IPS-18c (cell line): ENCODE results near the gene NMNAT1.
A peak's percentile ranks its signal among the peaks of the same experiment; 100 is the strongest.
"Not testable (repeated sequence)": the region's sequence is repeated elsewhere in the genome, so short reads cannot be mapped to it uniquely, and the experiment has no call there.

Source experiments
- H3K4me3 ChIP-seq: 2 replicates; pipeline ENCODE4 v1.7.0; 2013; ENCODE audit warnings: low read depth, mild to moderate bottlenecking, low read length, moderate library complexity; ENCODE audit not compliant: insufficient read depth
- H3K9me3 ChIP-seq: one replicate; pipeline ENCODE4 v1.6.1; 2013; ENCODE audit warnings: mild to moderate bottlenecking, low read length, moderate library complexity; ENCODE audit not compliant: control insufficient read depth, insufficient read depth

Gene NMNAT1

DNA sequence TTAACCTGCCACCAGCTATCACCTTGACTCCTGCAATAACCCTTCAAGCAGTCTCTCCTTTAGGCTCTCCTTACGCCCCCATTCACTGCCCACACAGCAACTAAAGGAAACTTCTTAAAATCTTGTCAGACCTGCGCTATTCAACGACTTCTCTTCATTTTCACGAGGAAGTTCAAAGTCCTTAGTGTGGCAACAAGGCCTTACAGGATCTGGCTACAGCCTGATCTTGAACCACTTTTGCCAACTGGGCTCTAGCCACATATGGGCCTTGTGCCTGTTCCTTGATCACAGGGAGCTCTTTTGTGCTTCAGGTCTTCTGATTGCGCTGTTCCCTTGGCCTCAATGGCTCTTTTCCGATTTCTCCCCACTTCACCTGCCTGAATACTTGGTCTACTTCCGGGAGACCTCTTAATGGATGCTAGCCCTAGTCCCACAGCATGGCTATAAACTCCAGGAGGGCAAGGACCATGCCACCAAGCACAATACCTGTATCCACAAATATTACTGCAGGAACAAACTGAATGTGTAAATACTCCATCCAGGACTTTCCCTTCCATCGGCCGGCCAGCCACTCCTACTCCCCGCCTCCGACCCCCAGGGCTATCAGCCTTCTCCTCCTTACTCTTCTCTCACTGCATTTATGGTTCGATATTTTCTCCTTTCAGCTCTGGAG, 30.9 kb upstream of the NMNAT1 start:
- H3K9me3 ChIP-seq, result no peaks in the 10 kb centered on the region

DNA sequence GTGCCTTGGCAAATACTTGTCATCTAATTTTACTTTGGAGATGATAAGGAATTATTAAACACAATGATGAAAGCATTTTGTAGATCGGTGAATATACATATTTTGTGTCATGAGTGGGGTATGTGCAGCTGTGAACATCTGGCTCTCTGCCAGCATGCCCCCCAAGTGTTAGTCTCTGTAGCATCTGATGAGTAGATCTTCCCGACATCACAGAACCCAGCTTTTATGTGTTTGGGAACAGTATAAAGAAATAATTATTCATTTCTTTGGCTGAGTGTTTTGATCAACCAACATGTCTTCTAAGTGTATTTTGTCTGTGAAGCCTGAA, 28.7 kb upstream of the NMNAT1 start:
- Histone ChIP-seq H3K4me3 (no peak overlapping the region), H3K9me3 (no peaks in the 10 kb centered on the region)

More for the DNA sequence above, 30.9 kb upstream of the NMNAT1 start:
- no peak overlapping the region; the same call in 1 of the 2 replicates for H3K4me3 ChIP-seq

DNA sequence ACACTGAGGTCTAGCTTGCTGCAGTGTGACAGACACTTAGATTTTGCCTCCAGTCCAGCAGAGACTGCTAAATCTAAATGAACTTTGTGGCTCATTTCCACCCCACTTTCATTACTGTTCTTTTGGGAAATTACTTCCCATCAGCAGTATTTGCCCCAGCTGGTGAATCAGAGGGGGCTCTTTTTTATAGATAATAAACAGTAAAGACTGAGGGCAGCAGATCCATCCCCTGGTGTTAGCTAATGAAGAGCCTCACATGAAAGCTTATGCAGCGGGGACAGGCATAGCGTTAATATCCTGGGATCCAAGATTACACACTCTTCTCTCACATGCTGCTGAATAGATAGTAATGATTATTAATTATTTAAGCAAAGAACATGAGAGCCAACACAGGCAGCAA, 26.8 kb upstream of the NMNAT1 start:
- Histone ChIP-seq H3K4me3 (no peak overlapping the region), H3K9me3 (no peaks in the 10 kb centered on the region)

DNA sequence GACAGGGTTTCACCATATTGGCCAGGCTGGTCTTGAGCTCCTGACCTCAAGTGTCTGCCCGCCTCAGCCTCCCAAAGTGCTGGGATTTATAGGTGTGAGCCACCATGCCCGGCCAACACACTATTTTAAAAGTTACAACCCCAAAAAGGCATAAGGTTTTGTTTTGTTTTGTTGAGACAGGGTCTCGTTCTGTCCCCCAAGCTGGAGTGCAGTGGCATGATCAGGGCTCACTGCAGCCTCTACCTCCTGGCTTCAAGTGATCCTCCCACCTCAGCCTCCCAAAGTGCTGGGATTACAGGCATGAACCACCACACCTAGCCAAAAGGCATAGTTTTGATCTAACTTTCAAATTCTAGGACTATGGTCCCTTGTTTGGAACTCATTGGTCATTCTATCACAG, 25.8 kb upstream of the NMNAT1 start:
- not testable (repeated sequence) for H3K9me3 ChIP-seq, H3K4me3 ChIP-seq

DNA sequence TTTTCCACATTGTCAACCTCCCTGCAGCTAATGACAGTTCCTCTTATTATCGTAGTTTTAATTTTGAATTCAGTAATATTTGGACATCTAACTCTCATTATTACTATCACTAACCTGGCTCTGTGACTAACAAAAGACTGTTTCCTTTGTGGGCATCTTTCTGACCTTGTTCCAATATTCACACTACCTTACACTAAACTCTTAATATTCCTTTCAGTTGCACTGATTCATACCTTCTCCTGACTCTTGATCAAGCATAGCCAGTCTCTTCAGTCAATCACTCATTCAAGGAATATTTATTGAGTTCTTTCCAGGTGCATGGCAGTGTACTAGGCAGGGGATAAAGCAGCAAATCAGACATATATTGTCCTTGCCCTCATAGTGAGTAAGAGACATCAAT, 25.4 kb upstream of the NMNAT1 start:
- Histone ChIP-seq H3K4me3 (no peak overlapping the region), H3K9me3 (no peaks in the 10 kb centered on the region)

DNA sequence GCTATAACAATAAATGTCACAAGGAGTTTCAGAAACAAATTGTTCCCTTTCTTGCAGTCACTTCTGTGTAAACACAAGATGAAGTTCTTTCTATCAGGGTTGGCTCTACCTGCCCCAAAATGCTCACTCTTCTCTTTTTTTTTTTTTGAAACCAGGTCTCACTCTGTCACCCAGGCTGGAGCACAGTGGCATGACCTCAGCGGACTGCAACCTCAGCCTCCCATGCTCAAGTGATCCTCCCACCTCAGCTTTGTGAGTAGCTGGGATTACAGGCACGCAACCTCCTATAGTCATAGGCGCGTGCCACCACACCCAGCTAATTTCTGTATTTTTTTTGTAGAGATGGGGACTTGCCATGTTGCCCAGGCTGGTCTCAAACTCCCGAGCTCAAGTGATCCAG, 22.7 kb upstream of the NMNAT1 start:
- no peaks in the 10 kb centered on the region for H3K9me3 ChIP-seq

DNA sequence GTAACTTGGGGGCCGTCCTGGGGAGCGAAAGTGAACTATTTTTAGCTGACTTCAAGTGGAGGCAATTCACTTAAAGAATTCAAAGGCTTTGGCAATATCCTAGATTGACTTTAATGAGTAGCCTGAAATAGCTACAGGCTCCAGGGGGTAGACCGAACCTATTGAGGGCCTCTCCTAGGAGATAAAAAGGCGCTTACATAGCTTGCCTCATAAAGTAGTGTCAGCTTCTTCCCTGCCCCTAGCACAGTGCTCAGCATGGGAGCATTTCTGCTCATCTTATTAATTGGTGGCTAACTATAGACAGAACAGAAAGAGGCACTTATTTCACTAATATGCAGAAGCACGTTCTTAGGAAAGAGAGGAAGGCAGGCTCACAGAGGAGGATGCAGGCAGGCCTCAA, 20.9 kb upstream of the NMNAT1 start:
- H3K4me3 ChIP-seq, result no peak overlapping the region
- no peaks in the 10 kb centered on the region for H3K9me3 ChIP-seq

More for the DNA sequence above, 22.7 kb upstream of the NMNAT1 start:
- H3K4me3 ChIP-seq, result no peak overlapping the region

DNA sequence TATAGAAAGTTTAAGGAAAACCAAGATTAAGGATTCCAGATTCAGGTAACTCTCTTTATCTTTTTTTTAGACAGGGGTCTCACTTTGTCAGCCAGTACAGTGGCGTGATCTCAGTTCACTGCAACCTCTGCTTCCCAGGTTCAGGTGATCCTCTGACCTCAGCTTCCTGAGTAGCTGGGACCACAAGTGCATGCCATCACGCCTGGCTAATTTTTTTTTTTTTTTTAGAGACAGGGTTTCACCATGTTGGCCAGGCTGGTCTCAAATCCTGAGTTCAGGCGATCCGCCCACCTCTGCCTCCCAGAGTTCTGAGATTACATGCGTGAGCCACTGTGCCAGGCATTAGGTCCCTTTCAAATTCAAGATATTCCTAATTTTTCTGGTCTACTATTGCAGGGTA, 16.0 kb upstream of the NMNAT1 start:
- H3K4me3 ChIP-seq, result no peak overlapping the region
- H3K9me3 ChIP-seq, result no peaks in the 10 kb centered on the region

DNA sequence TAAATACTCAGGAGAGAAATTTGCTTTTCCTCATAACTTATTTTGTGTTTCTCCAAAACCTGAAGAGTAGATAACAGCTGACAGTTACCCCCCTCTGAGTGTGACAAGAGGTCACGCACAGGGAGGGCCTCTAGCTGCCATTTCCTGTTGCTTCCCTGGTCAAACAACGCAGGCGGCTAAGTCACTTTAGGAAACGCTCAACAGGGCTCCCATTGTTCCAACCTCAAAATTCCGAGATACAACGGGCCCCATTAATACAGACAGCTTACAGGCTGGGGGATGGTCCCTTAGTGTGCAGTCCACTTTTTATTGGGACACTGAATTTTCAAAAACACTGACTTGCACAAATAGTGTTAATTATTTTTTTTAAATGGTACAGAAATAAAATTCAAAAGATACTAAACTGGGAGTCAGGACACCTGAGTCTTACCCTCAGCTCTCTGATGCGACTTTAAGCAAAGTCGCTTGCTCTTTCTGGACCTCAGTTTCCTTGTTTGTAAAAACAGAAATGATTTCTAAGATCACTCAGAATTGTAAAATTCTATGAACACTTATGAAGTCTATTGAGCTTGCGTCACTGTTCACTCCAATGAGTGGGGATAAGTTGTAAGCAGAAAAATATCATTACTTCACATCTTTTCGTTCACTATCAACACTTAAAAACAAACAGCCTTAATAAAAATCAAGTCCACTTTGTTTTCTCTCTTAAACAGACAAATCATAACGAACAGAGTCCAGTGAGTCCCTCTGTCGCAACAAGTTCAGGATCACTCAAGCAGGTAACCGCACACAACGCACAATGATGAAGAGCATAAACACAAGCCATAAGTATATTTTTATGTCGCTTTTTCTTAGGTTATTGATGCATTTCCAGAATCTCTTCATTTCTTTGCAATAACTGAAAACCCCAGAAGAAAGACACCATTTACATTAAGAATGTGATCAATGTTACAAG, 13.6 kb upstream of the NMNAT1 start:
- Histone ChIP-seq H3K4me3 (no peak overlapping the region), H3K9me3 (no peaks in the 10 kb centered on the region)

DNA sequence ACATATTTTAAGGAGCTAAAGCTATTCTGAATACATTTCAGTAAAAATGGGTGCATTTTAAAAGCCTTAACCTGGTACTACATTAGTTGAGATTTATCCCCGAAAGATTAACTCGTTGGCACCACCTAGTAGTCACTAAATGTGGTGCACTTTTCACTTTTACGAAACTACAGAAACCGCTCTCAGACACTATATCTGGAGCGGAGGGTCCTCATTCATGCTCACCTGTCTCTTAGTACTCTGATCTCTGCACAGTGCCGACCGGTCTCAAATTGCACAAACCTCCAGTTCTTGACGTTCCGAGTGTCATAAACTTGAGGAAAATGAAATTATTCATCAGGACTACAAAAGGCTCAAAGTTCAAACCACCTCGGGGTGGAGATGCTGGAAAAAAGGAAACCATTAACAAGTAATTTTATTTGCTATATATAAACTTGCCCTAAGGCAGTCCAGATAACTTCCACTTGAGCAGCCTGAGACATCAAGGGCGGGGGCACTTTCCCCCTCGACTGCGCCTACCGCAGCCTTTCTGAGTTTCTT, 806 bp upstream of the NMNAT1 start:
- H3K4me3 ChIP-seq, result peak overlapping the region; percentile 73
- H3K9me3 ChIP-seq, result no peaks in the 10 kb centered on the region

DNA sequence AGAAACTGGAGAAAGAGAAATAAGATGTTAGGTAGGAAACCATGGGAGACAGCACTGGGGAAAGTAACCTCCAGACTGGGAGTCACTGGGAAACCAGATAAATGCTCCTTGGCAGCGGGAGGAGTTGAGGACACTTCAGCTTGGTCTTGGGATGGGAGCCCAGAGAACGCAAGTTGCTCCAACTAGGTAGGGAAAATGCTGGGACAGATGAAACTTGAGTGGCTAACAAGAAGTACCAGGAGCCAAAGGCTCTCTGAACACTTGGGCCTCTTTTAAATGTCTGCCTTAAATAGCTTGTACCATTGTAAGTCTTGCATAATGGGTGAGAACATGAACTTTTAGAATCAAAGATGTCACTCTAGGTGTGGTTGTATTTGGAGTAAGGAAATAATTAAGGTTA, 3.0 kb downstream of the NMNAT1 start:
- Histone ChIP-seq H3K4me3 (no peak overlapping the region), H3K9me3 (no peaks in the 10 kb centered on the region)

DNA sequence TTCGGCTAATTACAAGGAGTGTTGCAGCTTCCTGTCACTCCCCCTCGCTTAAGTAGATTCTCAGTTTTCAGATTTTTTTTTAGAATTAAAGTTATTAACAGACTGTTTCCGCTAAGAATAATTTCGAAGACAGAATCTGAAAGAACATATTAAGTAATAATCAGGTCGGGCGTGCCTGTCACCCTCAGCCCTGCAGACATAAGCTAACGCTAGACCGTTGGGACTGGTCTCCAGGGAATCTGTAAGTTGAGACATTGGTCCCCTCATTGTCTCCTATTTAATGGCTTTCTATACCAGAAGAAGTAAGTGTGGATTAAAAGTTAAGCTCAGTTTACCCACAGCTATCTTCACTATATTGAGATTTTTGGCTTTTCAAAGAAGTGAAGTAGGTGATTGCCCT, 14.5 kb downstream of the NMNAT1 start:
- Histone ChIP-seq H3K4me3 (no peak overlapping the region), H3K9me3 (no peaks in the 10 kb centered on the region)

DNA sequence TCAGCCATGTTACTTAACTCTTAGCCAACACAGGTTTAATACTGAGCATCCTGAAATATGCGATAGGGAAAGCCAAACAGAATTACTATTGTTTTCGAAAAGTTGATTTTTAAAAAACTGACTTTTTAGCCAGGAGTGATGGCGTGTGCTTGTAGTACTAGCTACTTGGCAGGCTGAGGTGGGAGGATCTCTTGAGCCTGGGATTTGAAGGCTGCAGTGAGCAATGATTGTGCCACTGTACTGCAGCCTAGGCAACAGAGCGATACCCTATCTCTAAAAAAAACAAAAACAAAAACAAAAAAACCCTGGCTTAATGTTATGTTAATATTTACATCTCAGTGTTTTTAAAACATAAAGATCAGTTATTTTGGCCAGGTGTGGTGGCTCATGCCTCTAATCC, 16.7 kb downstream of the NMNAT1 start:
- H3K4me3 ChIP-seq, result no peak overlapping the region
- no peaks in the 10 kb centered on the region for H3K9me3 ChIP-seq

DNA sequence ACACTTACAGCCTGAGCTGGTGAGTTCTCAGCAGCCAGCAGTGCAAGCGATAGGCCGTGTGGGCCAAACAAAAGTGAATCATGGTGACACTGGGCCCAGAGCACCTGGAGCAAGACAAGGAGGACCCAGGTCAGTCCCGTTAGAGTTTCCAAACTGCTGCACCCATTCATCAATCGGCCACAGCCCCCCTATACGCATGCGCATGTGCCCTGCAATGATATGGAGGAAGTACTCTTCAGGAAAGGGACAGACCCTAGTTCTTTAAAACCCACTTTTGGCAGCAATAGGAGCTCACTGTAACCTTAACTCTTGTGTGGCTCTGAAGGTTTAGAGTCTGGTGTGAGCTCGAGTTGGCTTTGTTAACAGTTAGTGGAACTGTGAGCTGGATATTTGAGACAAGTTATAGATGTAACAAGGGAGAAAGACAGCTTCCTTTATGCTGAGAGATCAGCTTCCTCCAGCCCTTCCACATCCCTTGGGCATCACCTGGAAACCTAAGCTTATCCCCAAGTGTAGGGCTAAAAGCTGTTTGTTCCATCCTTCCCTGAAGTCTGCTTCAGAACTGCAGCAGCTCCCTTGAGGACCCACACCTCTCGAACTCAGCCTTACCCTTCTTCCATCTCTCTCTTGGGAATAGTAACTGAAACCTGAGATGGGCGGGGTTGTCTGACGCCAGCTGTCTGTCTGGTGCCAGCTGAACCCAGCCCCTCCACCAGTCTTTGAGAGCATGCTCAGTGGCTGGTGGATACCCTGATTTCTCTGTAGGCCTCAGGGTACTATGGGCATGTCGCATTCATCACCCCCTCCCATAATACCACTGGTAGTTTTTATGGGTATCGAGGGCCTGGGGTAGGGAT, 17.7 kb downstream of the NMNAT1 start:
- no peak overlapping the region for H3K4me3 ChIP-seq
- H3K9me3 ChIP-seq, result no peaks in the 10 kb centered on the region

DNA sequence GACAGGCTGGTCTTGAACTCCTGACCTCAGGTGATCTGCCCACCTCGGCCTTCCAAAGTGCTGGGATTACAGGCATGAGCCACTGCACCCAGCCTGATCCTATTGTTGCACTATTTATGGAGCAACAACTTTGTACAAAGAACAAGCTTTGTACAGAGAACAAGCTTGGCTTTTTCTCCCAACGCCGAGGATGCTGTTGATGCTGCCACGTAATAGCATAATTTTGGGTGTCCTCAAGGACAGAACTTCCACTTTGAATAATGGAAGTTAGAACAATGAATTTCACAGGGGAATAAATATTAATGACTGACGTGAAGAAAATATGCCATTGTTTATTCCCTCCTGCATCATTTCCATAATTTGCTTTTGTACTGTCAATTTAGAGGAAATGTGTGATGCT, 41.0 kb downstream of the NMNAT1 start:
- Histone ChIP-seq H3K4me3 (no peak overlapping the region), H3K9me3 (no peaks in the 10 kb centered on the region)

DNA sequence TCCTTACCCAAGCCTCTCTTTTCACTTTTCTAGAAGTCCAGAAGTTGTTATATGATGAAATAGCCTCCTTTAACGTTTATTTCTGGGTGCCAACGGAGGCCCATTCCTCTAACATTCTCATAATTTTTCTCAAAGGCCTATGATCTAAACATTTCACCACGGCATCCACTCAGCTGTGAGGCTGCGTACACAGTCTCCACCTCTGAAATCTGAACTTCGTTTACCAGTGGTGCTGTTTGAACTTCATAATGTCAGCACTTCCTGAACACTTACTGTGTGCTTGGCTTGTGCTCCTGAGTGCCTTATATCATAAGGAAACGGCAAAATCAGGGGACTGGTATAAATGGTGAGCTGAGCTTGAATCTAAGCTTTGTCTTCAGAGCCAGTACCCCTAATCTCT, 41.7 kb downstream of the NMNAT1 start:
- no peak overlapping the region for H3K4me3 ChIP-seq

DNA sequence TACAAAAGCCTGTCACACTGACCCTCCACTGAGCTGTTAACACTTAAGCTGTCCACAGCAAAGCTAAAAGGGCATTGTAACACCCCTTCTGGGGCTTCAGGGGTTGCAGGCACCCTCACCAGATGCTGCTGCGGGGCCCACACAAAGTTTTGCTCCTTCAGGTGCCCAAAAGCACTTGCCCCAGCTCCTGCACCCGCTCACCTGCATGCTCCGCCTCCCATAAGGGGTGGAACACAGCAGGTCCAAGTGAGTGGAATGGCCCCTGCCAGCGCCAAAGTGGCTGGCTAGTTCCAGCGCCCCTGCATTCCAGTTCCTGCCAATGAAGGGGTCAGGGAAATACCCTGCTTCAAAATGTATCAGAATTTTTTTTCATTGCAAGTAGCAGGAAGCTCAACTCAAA, 46.5 kb downstream of the NMNAT1 start:
- no peaks in the 10 kb centered on the region for H3K9me3 ChIP-seq
- H3K4me3 ChIP-seq, result no peak overlapping the region

More for the DNA sequence above, 41.7 kb downstream of the NMNAT1 start:
- H3K9me3 ChIP-seq, result no peaks in the 10 kb centered on the region
